A673 (cell line): ENCODE measurements around the gene GAREM1. TPM values are rescaled to one million over a fixed set of nuclear protein-coding genes. Genes with fewer than 3 reads are reported as not detected.
"Not testable (repeated sequence)": the region's sequence is repeated elsewhere in the genome, so short reads cannot be mapped to it uniquely, and the experiment has no call there.

Source experiments
- BruUV-seq: library from RNA; stranded (reverse); fragments of 400-500 nt; replicated peaks from 2 replicates; lab custom pipeline; 2021; lab: Mats Ljungman, UMichigan
- CTCF ChIA-PET: fragments of 300-600 bp; sonication (Branson Sonifier 250); formaldehyde crosslinking; loops from one replicate; lab custom pipeline; 2022; ENCODE audit warnings: antibody characterized with exemption; lab: Charles Lee
- POLR2A ChIA-PET: fragments of 300-600 bp; sonication (Branson Sonifier 250); formaldehyde crosslinking; loops from one replicate; lab custom pipeline; 2022; ENCODE audit warnings: antibody characterized with exemption; ENCODE audit not compliant: low non-redundant PET; lab: Charles Lee
- DNase-seq: peaks from one replicate; pipeline ENCODE4 v3.0.0-alpha.2; 2015; ENCODE audit warnings: low spot score
- H3K27ac ChIP-seq: fragments of 200-600 bp; sonication (generic); 2 replicates; pipeline ENCODE4 v1.5.1; 2016; ENCODE audit warnings: mixed run types, low read depth, mild to moderate bottlenecking, mixed read lengths, antibody characterized with exemption, low read length; ENCODE audit not compliant: poor library complexity, severe bottlenecking
- H3K27me3 ChIP-seq: fragments of 200-600 bp; sonication (generic); replicated peaks from 2 replicates; pipeline ENCODE4 v1.6.1; 2017; ENCODE audit warnings: mixed run types, low read depth, mild to moderate bottlenecking, mixed read lengths, antibody characterized with exemption, low read length; ENCODE audit not compliant: insufficient read depth, poor library complexity
- H3K36me3 ChIP-seq: fragments of 200-600 bp; sonication (generic); 2 replicates; pipeline ENCODE4 v1.6.1; 2016; ENCODE audit warnings: mixed run types, mild to moderate bottlenecking, mixed read lengths, antibody characterized with exemption, low read length; ENCODE audit not compliant: insufficient read depth, poor library complexity, severe bottlenecking
- H3K4me1 ChIP-seq: fragments of 200-600 bp; sonication (generic); 2 replicates; pipeline ENCODE4 v1.6.1; 2017; ENCODE audit warnings: mixed run types, mild to moderate bottlenecking, mixed read lengths, antibody characterized with exemption, low read length; ENCODE audit not compliant: insufficient read depth, poor library complexity, severe bottlenecking
- H3K4me3 ChIP-seq: fragments of 200-600 bp; sonication (generic); 2 replicates; pipeline ENCODE4 v1.5.1; 2016; ENCODE audit warnings: low read depth, mixed run types, mild to moderate bottlenecking, mixed read lengths, low read length; ENCODE audit not compliant: poor library complexity, severe bottlenecking
- H3K9me3 ChIP-seq: fragments of 200-600 bp; sonication (generic); 2 replicates; pipeline ENCODE4 v1.6.1; 2016; ENCODE audit warnings: mixed run types, low read depth, mild to moderate bottlenecking, mixed read lengths, antibody characterized with exemption, low read length; ENCODE audit not compliant: poor library complexity, severe bottlenecking
- CTCF ChIP-seq: fragments of 300-800, 200-600 bp; sonication (generic); conservative IDR thresholded peaks from 2 replicates; pipeline ENCODE4 v1.5.1; 2017; ENCODE audit warnings: low read depth, mild to moderate bottlenecking, antibody characterized with exemption, low read length, moderate library complexity, mixed read lengths
- EZH2 ChIP-seq: fragments of 200-600 bp; sonication (generic); IDR thresholded peaks from 2 replicates; pipeline ENCODE4 v1.6.1; 2017; ENCODE audit warnings: borderline replicate concordance, low read depth, mild to moderate bottlenecking, mixed read lengths, antibody characterized with exemption, low read length; ENCODE audit not compliant: poor library complexity, severe bottlenecking
- intact Hi-C: fragments of 100-400 bp; cut with micrococcal nuclease; formaldehyde crosslinking; loops from one replicate; pipeline ENCODE4 v1.10.0; 2022; ENCODE audit not compliant: unreplicated experiment
- total RNA-seq: library from RNA; stranded (reverse); gene quantifications from 2 replicates; pipeline ENCODE4 v1.2.3, GENCODE V29; 2021

Gene GAREM1
- total RNA-seq, 1 experiment from 2014 or later: 8.4 TPM

- TF ChIP-seq CTCF (no peak), EZH2 (no peak)
- Histone ChIP-seq H3K9me3 (no peaks in the 10 kb centered on the region), H3K27me3 (no peaks in the 10 kb centered on the region), H3K27ac (no peak overlapping the region), H3K4me1 (peaks cover 36% of the 10 kb centered on the region), H3K4me3 (no peak overlapping the region), H3K36me3 (no peaks in the 10 kb centered on the region)
- CTCF ChIA-PET: no interaction called here
- DNase-seq: no peak
- intact Hi-C loops: no loop called here
- POLR2A ChIA-PET: no interaction called here
- no TSS peak for BruUV-seq
Measured at GRCh38 chr18:32296851-32297250, 173.8 kb downstream of the GAREM1 start.

DNA sequence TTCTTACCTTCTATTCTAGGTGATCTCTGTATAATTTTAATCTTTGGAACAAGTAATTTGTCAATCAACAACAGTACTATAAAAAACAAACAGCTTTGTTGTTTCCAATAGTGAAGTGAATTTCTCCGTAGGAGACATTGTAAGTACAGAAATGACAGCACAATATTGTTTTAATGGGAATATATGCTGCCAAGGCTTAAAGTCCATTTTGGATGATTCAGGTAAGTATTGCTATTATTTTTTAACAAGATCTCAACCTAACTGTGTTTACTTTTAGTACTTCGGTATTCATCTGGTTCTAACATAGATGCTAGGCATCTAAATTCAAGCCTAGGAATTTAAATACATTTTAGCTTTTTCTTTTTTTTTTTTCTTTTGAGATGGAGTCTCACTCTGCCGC, 175.1 kb downstream of the GAREM1 start:
- no TSS peak for BruUV-seq
- intact Hi-C loops: no loop called here
- ChIA-PET CTCF (interaction anchor here (0.7 kb wide), 1 partner anchor 24 kb away, joined by 3 read pairs; no protein-coding TSS in a partner anchor), POLR2A (interaction anchor here (0.6 kb wide), 1 partner anchor 179 kb away, joined by 5 read pairs; no protein-coding TSS in a partner anchor)
- no peak for DNase-seq
- Histone ChIP-seq H3K4me3 (no peak overlapping the region), H3K4me1 (peaks cover 27% of the 10 kb centered on the region), H3K36me3 (no peaks in the 10 kb centered on the region), H3K9me3 (no peaks in the 10 kb centered on the region), H3K27ac (no peak overlapping the region), H3K27me3 (no peaks in the 10 kb centered on the region)
- TF ChIP-seq EZH2 (no peak), CTCF (no peak)

DNA sequence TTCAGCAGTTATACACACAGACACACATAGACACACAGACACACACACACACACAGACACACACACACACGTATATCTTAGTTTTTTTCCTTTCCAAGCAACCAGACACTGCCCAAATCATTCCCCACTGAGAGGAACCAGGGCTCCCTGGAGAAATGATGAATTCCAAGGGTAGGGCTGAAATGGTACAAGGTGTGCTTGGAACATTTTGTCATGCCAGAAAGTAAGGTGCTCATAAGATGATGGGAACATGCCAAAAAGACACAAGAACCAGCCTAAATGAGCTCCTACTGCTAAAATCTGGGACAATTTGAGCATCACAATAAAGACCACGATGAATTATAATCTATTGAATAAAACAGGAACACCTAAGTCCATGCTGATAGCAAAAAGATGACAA, 177.6 kb downstream of the GAREM1 start:
- TF ChIP-seq EZH2: no peak
- TF ChIP-seq CTCF: no peak
- DNase-seq: no peak
- Histone ChIP-seq H3K9me3 (no peaks in the 10 kb centered on the region), H3K4me1 (peaks cover 9% of the 10 kb centered on the region), H3K4me3 (no peak overlapping the region), H3K36me3 (no peaks in the 10 kb centered on the region), H3K27me3 (no peaks in the 10 kb centered on the region), H3K27ac (no peak overlapping the region)
- no TSS peak for BruUV-seq
- intact Hi-C loops: no loop called here
- ChIA-PET POLR2A (no interaction called here), CTCF (no interaction called here)

GRCh38 chr18:32291623-32292022, 179.1 kb downstream of the GAREM1 start:
- DNase-seq, H3K9me3 ChIP-seq, H3K4me1 ChIP-seq, H3K4me3 ChIP-seq, POLR2A ChIA-PET, H3K27ac ChIP-seq, H3K36me3 ChIP-seq, intact Hi-C loops, BruUV-seq, H3K27me3 ChIP-seq, CTCF ChIA-PET: not testable (repeated sequence)
